Effector memory CD8-positive, alpha-beta T cell (primary cell): Measurements from ENCODE around the gene ZNF740.

ENCODE experiments used
- ATAC-seq: fragments of 150-1000 bp; cut with Tn5 transposase; replicated peaks from 2 replicates; pipeline ENCODE4 v1.10.0; 2021; ENCODE audit warnings: mild to moderate bottlenecking, moderate library complexity
- DNase-seq, 3 experiments: peaks; one replicate each; pipeline ENCODE4 v3.0.0; 2021
- H3K27ac Mint-ChIP-seq, 2 donors: one replicate each; pipeline ENCODE4 v1.8.0; 2022; ENCODE audit warnings: mild to moderate bottlenecking in 2 of 2, mixed read lengths in 2 of 2, moderate library complexity in 2 of 2
- H3K27me3 Mint-ChIP-seq, 2 donors: one replicate each; pipeline ENCODE4 v1.8.0; 2022; ENCODE audit warnings: mixed read lengths in 2 of 2
- H3K36me3 Mint-ChIP-seq: one replicate; pipeline ENCODE4 v1.8.0; 2022; ENCODE audit warnings: mild to moderate bottlenecking, moderate library complexity, mixed read lengths; ENCODE audit not compliant: insufficient read depth
- H3K4me1 Mint-ChIP-seq, 2 donors: one replicate each; pipeline ENCODE4 v1.8.0; 2022; ENCODE audit warnings: low read depth in 2 of 2, mixed read lengths in 2 of 2
- H3K4me3 Mint-ChIP-seq, 2 donors: one replicate each; pipeline ENCODE4 v1.8.0; 2022; ENCODE audit warnings: mild to moderate bottlenecking in 2 of 2, mixed read lengths in 2 of 2, moderate library complexity in 2 of 2
- H3K9me3 Mint-ChIP-seq, 2 donors: one replicate each; pipeline ENCODE4 v1.8.0; 2022; ENCODE audit warnings: mixed read lengths in 2 of 2

The ZNF740 gene

DNA sequence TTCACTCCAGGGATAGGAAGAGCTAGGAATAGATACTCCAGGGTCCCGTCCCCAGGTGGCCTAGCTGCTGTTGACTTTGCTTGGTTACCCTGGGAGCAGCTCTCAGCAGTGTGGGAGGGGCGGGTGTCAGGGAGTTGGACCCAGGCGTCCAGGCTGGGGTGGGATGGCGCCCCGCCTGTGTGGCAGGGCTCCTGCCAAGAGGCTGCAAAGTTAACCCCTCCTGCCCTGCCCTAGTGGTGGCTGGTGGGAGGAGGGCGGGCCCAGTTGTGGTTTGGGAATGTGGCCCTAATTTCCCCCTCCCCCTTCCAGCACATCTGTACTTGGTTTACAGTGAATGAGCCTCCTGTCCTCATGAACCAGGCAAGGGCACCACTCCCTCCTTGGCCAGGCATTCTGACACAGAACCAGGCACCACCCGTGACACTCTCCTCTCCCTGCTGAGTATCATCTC, 53.2 kb downstream of the ZNF740 start:
- no peak for ATAC-seq
- peak overlapping the region in 1 of 2 donors; percentile 94 for H3K4me3 Mint-ChIP-seq
- peak overlapping the region; percentile 74 to 98 for H3K27ac Mint-ChIP-seq
- H3K36me3 Mint-ChIP-seq: peaks cover 16% of the 10 kb centered on the region
- no peaks in the 10 kb centered on the region for H3K27me3 Mint-ChIP-seq
- no peaks in the 10 kb centered on the region for H3K9me3 Mint-ChIP-seq
- H3K4me1 Mint-ChIP-seq: peaks cover 46 to 59% of the 10 kb centered on the region in 2 donors
- no peak for DNase-seq

GRCh38 chr12:53234271-53234914, 53.9 kb downstream of the ZNF740 start:
- Mint-ChIP-seq H3K4me3 (peak overlapping the region in 1 of 2 donors; percentile 94), H3K4me1 (peaks cover 46 to 56% of the 10 kb centered on the region in 2 donors), H3K9me3 (no peaks in the 10 kb centered on the region), H3K27me3 (no peaks in the 10 kb centered on the region), H3K27ac (peak overlapping the region; percentile 74 to 98), H3K36me3 (peaks cover 16% of the 10 kb centered on the region)
- DNase-seq (no peak), ATAC-seq (no peak)

DNA sequence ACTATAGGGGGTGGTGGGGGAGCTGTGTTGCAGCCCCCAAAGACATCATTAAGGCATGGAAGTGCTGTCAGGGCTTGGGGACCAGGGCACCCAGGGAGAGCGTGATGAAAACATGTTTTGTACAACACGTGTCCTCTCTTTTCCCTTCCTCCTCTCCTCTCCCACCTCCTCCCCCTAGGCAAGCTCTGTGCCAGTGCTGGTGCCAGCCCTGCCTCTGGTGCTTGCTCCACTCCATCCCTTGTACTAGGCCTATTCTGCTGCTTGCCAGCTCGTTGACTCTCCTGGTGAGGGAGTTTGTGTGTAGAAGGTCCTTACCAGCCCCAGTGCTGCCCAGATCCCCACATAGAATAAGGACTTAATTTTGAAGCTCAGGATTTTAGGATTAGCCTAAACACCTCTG, 54.6 kb downstream of the ZNF740 start:
- peaks cover 39 to 51% of the 10 kb centered on the region in 2 donors for H3K4me1 Mint-ChIP-seq
- no peaks in the 10 kb centered on the region for H3K9me3 Mint-ChIP-seq
- H3K27me3 Mint-ChIP-seq: no peaks in the 10 kb centered on the region
- peak overlapping the region in 1 of 2 donors; percentile 98 for H3K27ac Mint-ChIP-seq
- ATAC-seq (no peak), DNase-seq (no peak)
- peak overlapping the region; percentile 60 to 79 for H3K4me3 Mint-ChIP-seq
- peaks cover 15% of the 10 kb centered on the region for H3K36me3 Mint-ChIP-seq

DNA sequence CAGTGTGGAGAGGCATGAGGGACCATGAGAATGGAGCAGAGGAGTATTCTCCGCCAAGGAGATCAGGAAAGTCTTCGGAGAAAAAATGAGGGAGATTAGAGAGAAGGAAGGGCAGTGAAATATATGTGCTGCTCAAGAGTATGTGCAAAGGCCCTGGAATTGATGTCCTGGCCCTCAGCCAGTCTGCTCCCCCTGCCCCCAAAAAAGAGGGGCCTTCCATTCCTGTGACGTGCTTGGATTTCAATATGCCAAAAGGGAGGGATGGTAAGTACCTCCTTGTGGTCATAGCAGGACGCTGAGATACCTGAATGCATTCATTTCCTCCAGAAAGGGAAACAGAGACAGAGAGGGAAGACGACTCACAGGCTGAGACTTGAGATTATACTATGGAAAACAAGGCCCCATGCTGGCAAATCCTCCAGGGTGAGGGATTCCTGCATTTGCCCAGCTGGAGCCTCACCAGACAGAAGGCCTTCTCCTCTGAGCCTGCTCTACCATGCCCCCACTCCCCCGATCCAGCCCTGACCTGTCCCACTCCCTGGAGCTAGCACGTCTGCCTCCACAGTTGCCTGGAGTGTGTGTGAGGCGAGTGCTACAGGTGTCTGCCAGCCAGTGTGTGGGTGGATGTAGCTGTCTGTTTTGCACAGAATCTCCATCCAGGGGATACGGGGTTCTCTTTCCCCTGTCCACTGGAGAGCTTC, 55.4 kb downstream of the ZNF740 start:
- peak overlapping the region; percentile 60 to 79 for H3K4me3 Mint-ChIP-seq
- DNase-seq (no peak), ATAC-seq (peak; percentile 16)
- H3K27me3 Mint-ChIP-seq: no peaks in the 10 kb centered on the region
- no peaks in the 10 kb centered on the region for H3K9me3 Mint-ChIP-seq
- H3K4me1 Mint-ChIP-seq: peaks cover 37 to 47% of the 10 kb centered on the region in 2 donors
- peak overlapping the region; percentile 82 to 98 for H3K27ac Mint-ChIP-seq
- H3K36me3 Mint-ChIP-seq: peaks cover 12% of the 10 kb centered on the region

DNA sequence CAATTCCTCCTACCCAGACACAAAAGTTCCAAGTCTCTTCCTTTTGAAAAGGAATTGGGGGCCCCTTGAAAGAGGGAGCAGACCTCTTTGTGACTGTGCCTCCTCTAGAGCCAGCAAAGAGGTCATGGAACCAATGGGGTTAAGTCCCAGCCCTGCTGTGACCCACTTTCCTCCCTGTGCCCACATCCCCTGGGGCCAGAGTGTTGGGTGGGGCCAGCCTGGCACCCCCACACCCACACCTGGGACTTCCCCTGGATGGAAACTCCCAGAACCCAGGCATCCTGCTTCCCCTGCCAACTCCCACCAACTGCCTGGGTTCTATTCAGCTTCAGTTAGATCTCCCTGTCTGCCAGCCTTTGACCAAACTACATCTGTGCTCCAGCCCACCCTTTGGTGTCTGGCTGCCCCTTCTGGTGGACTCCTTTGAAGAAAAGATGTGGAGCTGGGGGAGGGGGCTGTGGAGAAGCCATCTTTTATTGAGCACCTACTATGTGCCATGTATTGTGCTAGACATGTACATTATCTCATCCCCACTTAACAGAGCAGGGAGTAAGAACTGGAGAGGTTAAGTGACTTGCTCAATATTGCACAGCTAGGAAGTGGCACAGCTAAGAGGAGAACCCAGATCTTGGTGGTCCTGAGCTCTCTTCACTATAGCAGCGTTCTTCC, 56.1 kb downstream of the ZNF740 start:
- H3K27me3 Mint-ChIP-seq: peaks cover 0 to 4% of the 10 kb centered on the region in 2 donors
- peak overlapping the region; percentile 60 to 79 for H3K4me3 Mint-ChIP-seq
- peaks cover 36 to 47% of the 10 kb centered on the region in 2 donors for H3K4me1 Mint-ChIP-seq
- peak overlapping the region; percentile 82 to 98 for H3K27ac Mint-ChIP-seq
- no peaks in the 10 kb centered on the region for H3K9me3 Mint-ChIP-seq
- DNase-seq: peak; percentile 50 to 77 (median 74)
- ATAC-seq: peak; percentile 75
- H3K36me3 Mint-ChIP-seq: peaks cover 12% of the 10 kb centered on the region

- Mint-ChIP-seq H3K36me3 (no peaks in the 10 kb centered on the region), H3K9me3 (no peaks in the 10 kb centered on the region), H3K27ac (peak overlapping the region; percentile 9 to 81), H3K4me1 (peaks cover 23 to 31% of the 10 kb centered on the region in 2 donors), H3K4me3 (no peak overlapping the region), H3K27me3 (peaks cover 16 to 30% of the 10 kb centered on the region in 2 donors)
- DNase-seq: no peak
- no peak for ATAC-seq
These were observed 59.2 kb downstream of the ZNF740 start for GRCh38 chr12:53239643-53240258.

GRCh38 chr12:53241623-53242412, 61.3 kb downstream of the ZNF740 start:
- no peak for DNase-seq
- H3K9me3 Mint-ChIP-seq: no peaks in the 10 kb centered on the region
- H3K4me3 Mint-ChIP-seq: no peak overlapping the region
- no peaks in the 10 kb centered on the region for H3K36me3 Mint-ChIP-seq
- peaks cover 7 to 15% of the 10 kb centered on the region in 2 donors for H3K4me1 Mint-ChIP-seq
- no peak for ATAC-seq
- H3K27ac Mint-ChIP-seq: no peak overlapping the region
- peaks cover 23 to 40% of the 10 kb centered on the region in 2 donors for H3K27me3 Mint-ChIP-seq

DNA sequence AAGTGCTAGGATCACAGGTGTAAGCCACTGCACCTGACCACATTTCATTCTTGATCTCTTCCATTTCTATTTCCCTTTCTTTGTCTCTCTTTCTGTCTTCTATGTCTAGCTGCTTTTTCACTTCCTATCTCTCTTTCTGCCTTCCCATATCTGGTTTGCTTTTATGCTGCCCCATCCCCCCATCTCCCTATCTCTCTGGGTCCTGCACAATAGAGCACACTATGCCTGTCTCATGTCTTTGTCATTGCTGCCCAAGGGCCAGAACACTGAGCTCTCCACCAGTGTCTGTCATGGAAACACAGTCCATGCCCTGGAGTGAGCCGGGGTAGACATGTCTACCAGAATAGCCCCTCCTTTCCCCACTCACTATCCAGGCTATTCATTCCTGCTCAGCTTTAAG, 63.8 kb downstream of the ZNF740 start:
- Mint-ChIP-seq H3K4me3 (no peak overlapping the region), H3K36me3 (no peaks in the 10 kb centered on the region), H3K27ac (no peak overlapping the region), H3K9me3 (no peaks in the 10 kb centered on the region), H3K27me3 (peaks cover 23 to 40% of the 10 kb centered on the region in 2 donors), H3K4me1 (peaks cover 0 to 8% of the 10 kb centered on the region in 2 donors)
- no peak for DNase-seq
- no peak for ATAC-seq
